Activated B cell treated with CpG ODN at 0.5 μM for 24 hours (primary cell): ENCODE measurements around the gene DMBT1. TPM values are rescaled to one million over a fixed set of nuclear protein-coding genes. Genes with fewer than 3 reads are reported as not detected.

Experiments used
- ATAC-seq: fragments of 200-7000 bp; cut with Tn5 transposase; one replicate; pipeline ENCODE4 v1.10.0; 2021; ENCODE audit warnings: low read depth, mild to moderate bottlenecking, moderate library complexity
- CTCF ChIA-PET: fragments of 350-600 bp; sonication (Branson Sonifier 250); formaldehyde crosslinking; loops from one replicate; lab custom pipeline; 2021; ENCODE audit warnings: antibody characterized with exemption; lab: Charles Lee
- POLR2A ChIA-PET: fragments of 350-600 bp; sonication (Branson Sonifier 250); formaldehyde crosslinking; loops from one replicate; lab custom pipeline; 2021; ENCODE audit warnings: antibody characterized with exemption; lab: Charles Lee
- DNase-seq: peaks from one replicate; pipeline ENCODE4 v3.0.0; 2022
- H3K27ac Mint-ChIP-seq: one replicate; pipeline ENCODE4 v1.8.0; 2020; ENCODE audit warnings: mixed read lengths
- H3K27me3 Mint-ChIP-seq: one replicate; pipeline ENCODE4 v1.8.0; 2021; ENCODE audit warnings: mixed read lengths
- H3K36me3 Mint-ChIP-seq: one replicate; pipeline ENCODE4 v1.8.0; 2021; ENCODE audit warnings: low read depth, mixed read lengths
- H3K4me1 Mint-ChIP-seq: one replicate; pipeline ENCODE4 v1.8.0; 2021; ENCODE audit warnings: mixed read lengths
- H3K4me3 Mint-ChIP-seq: one replicate; pipeline ENCODE4 v1.8.0; 2020; ENCODE audit warnings: mild to moderate bottlenecking, mixed read lengths
- H3K9me3 Mint-ChIP-seq: one replicate; pipeline ENCODE4 v1.8.0; 2020; ENCODE audit warnings: mixed read lengths
- intact Hi-C: fragments of 100-400 bp; cut with micrococcal nuclease; formaldehyde crosslinking; loops from one replicate; pipeline ENCODE4 v1.15.1; 2024
- total RNA-seq: library from RNA; stranded (reverse); gene quantifications from 2 replicates; pipeline ENCODE4 v1.2.3, GENCODE V29; 2022
- TF ChIP-seq, protein P1 (sequence below): fragments of 200-600 bp; IDR thresholded peaks from one replicate; pipeline ENCODE4 v1.8.0; 2022; ENCODE audit warnings: antibody characterized with exemption, mild to moderate bottlenecking

Gene DMBT1
- total RNA-seq, 1 donor from 2014 or later, result not detected

DNA sequence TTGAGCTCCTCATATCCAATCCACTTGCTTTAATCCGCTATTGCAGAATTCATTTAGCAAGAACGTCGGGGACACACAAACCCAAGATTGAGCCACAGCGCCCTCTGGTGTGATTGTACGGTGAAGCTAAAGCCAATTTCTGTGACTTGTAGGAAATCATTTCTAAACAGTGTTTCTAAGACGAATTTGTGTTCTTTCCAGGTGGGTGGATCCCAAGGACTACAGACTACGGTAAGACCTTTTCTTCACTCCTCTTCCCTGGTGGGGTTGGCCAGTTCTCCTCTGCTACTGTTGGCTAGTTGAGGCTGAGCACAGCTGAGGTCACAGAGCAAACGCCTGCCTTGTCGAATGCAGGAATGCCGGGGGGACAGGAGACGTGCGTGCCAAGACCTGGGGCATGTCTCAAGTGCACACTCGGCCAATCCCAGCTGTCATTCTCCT, 5.2 kb downstream of the DMBT1 start:
- H3K4me1 Mint-ChIP-seq, result no peaks in the 10 kb centered on the region
- DNase-seq (no peak), ATAC-seq (no peak)
- TF ChIP-seq, protein P1, sequence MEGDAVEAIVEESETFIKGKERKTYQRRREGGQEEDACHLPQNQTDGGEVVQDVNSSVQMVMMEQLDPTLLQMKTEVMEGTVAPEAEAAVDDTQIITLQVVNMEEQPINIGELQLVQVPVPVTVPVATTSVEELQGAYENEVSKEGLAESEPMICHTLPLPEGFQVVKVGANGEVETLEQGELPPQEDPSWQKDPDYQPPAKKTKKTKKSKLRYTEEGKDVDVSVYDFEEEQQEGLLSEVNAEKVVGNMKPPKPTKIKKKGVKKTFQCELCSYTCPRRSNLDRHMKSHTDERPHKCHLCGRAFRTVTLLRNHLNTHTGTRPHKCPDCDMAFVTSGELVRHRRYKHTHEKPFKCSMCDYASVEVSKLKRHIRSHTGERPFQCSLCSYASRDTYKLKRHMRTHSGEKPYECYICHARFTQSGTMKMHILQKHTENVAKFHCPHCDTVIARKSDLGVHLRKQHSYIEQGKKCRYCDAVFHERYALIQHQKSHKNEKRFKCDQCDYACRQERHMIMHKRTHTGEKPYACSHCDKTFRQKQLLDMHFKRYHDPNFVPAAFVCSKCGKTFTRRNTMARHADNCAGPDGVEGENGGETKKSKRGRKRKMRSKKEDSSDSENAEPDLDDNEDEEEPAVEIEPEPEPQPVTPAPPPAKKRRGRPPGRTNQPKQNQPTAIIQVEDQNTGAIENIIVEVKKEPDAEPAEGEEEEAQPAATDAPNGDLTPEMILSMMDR, result no peak
- ChIA-PET CTCF (interaction anchor here (1.0 to 2.7 kb wide), 11 partner anchors 10 to 289 kb away, joined by 3 to 36 read pairs (median 6); no protein-coding TSS in a partner anchor), POLR2A (no interaction called here)
- no peak overlapping the region for H3K4me3 Mint-ChIP-seq
- no peak overlapping the region for H3K27ac Mint-ChIP-seq
- intact Hi-C loops, result loop anchor here (1.0 to 10.0 kb wide), 3 partner anchors 128 to 1621 kb away; no protein-coding TSS in a partner anchor
- H3K27me3 Mint-ChIP-seq, result peaks cover 42% of the 10 kb centered on the region
- H3K36me3 Mint-ChIP-seq, result no peaks in the 10 kb centered on the region
- no peaks in the 10 kb centered on the region for H3K9me3 Mint-ChIP-seq

GRCh38 chr10:122566632-122567031, 6.1 kb downstream of the DMBT1 start:
- Mint-ChIP-seq H3K27me3 (peaks cover 39% of the 10 kb centered on the region), H3K4me3 (no peak overlapping the region), H3K4me1 (no peaks in the 10 kb centered on the region), H3K9me3 (no peaks in the 10 kb centered on the region), H3K27ac (no peak overlapping the region), H3K36me3 (no peaks in the 10 kb centered on the region)
- ATAC-seq, result no peak
- no peak for DNase-seq
- TF ChIP-seq, protein P1, result no peak
- ChIA-PET POLR2A (no interaction called here), CTCF (interaction anchor here (1.7 to 1.8 kb wide), 2 partner anchors 9 to 268 kb away, joined by 10 to 36 read pairs; no protein-coding TSS in a partner anchor)
- intact Hi-C loops, result loop anchor here (5.0 to 10.0 kb wide), 2 partner anchors 129 to 1622 kb away; no protein-coding TSS in a partner anchor

GRCh38 chr10:122567056-122567660, 6.6 kb downstream of the DMBT1 start:
- TF ChIP-seq, protein P1, result no peak
- ATAC-seq (no peak), DNase-seq (no peak)
- Mint-ChIP-seq H3K9me3 (no peaks in the 10 kb centered on the region), H3K36me3 (no peaks in the 10 kb centered on the region), H3K4me3 (no peak overlapping the region), H3K27ac (no peak overlapping the region), H3K4me1 (no peaks in the 10 kb centered on the region), H3K27me3 (peaks cover 35% of the 10 kb centered on the region)
- ChIA-PET POLR2A (no interaction called here), CTCF (no interaction called here)
- intact Hi-C loops, result loop anchor here (5.0 to 10.0 kb wide), 2 partner anchors 130 to 1622 kb away; no protein-coding TSS in a partner anchor

DNA sequence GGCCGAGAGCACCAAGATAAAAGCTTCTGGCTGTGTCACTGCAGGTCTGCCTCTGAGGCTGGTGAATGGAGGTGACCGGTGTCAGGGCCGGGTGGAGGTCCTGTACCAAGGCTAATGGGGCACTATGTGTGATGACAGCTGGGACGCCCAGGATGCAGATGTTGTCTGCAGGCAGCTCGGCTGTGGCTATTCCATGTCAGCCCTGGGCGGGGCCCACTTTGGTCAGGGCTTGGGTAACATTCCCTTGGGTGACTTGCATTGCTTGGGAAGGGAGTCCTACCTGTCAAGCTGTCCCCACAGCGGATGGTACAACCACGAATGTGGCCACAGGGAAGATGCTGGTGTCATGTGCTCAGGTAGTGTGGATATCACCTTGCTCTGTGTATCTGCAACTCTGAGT, 8.0 kb downstream of the DMBT1 start:
- DNase-seq, result no peak
- TF ChIP-seq, protein P1, result no peak
- H3K9me3 Mint-ChIP-seq, result no peaks in the 10 kb centered on the region
- H3K36me3 Mint-ChIP-seq, result no peaks in the 10 kb centered on the region
- intact Hi-C loops, result loop anchor here (5.0 to 10.0 kb wide), 2 partner anchors 131 to 1624 kb away; no protein-coding TSS in a partner anchor
- POLR2A ChIA-PET, result no interaction called here
- no peaks in the 10 kb centered on the region for H3K4me1 Mint-ChIP-seq
- ATAC-seq, result no peak
- H3K4me3 Mint-ChIP-seq, result no peak overlapping the region
- H3K27me3 Mint-ChIP-seq, result peaks cover 32% of the 10 kb centered on the region
- CTCF ChIA-PET, result no interaction called here
- H3K27ac Mint-ChIP-seq, result no peak overlapping the region

DNA sequence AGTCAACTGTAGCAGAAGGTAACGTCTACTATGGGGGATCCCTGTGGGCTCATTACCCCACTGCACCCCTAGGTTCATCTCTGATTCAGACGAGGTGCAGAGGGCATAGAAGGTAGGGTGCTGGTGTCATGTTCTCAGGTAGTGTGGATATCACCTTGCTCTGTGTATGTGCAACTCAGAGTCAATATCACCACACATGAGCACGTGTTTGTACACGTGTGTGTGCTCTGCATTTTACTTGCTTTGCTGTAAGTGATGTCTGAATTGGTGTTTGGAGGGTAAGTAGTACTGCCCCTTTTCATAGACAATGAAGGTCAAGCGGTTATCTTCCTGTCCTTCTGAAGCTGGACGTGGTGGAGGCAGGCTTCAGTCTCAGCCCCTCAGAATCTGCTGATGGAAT, 10.4 kb downstream of the DMBT1 start:
- H3K4me1 Mint-ChIP-seq, result no peaks in the 10 kb centered on the region
- DNase-seq (no peak), ATAC-seq (no peak)
- H3K9me3 Mint-ChIP-seq, result peaks cover 11% of the 10 kb centered on the region
- no peak overlapping the region for H3K27ac Mint-ChIP-seq
- ChIA-PET CTCF (interaction anchor here (1.1 kb wide), 1 partner anchor 9 kb away, joined by 3 read pairs; no protein-coding TSS in a partner anchor), POLR2A (no interaction called here)
- no peaks in the 10 kb centered on the region for H3K36me3 Mint-ChIP-seq
- intact Hi-C loops, result no loop called here
- H3K27me3 Mint-ChIP-seq, result peaks cover 19% of the 10 kb centered on the region
- H3K4me3 Mint-ChIP-seq, result no peak overlapping the region
- TF ChIP-seq, protein P1, result no peak
